ENCODE data around the gene CD180.

DNA sequence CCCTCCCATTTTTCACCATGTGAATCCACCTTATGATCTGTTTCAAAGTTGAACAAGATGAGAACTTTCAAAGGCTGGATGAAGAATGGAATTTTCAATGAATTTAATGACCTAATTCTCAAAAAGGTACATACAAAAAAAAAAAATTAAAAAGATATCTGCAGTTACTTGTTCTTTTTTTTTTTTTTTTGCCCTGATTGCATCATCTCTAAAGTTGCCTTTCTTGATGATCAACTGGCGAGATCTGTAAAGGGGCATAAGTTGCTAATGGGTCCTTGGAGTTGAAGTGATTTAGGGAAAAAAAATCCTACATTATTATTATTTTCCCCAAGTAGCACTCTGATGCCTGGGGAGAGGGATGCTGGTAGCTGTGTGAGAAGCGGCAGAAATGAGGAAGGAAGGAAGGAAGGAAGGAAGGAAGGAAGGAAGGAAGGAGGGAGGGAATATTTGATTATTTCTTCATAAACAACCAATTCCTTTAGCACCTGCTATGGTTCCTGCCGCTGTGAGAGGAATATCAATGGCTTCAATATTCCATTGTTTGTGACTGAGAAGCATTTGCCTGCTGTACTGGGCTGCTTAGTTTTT lies 48.8 kb upstream of the CD180 start:
- TF ChIP-seq, protein P1, sequence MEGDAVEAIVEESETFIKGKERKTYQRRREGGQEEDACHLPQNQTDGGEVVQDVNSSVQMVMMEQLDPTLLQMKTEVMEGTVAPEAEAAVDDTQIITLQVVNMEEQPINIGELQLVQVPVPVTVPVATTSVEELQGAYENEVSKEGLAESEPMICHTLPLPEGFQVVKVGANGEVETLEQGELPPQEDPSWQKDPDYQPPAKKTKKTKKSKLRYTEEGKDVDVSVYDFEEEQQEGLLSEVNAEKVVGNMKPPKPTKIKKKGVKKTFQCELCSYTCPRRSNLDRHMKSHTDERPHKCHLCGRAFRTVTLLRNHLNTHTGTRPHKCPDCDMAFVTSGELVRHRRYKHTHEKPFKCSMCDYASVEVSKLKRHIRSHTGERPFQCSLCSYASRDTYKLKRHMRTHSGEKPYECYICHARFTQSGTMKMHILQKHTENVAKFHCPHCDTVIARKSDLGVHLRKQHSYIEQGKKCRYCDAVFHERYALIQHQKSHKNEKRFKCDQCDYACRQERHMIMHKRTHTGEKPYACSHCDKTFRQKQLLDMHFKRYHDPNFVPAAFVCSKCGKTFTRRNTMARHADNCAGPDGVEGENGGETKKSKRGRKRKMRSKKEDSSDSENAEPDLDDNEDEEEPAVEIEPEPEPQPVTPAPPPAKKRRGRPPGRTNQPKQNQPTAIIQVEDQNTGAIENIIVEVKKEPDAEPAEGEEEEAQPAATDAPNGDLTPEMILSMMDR (IDR thresholded peaks at IDR 0.05 in 2 of 3, conservative IDR thresholded peaks at IDR 0.05 in 1 of 3; ENCODE audit: borderline replicate concordance in 1 of 3, insufficient read depth in 1 of 3, low read depth in 2 of 3, low read length in 2 of 3) = no peak
- TF ChIP-seq SIN3A (IDR thresholded peaks at IDR 0.05; ENCODE audit: low read depth) (no peak), REST (IDR thresholded peaks at IDR 0.05; ENCODE audit: low read depth) (no peak), POLR2A (IDR thresholded peaks at IDR 0.05; ENCODE audit: borderline replicate concordance, extremely low read depth, insufficient read depth, insufficient read length) (no peak)
- TF ChIP-seq, protein P2, sequence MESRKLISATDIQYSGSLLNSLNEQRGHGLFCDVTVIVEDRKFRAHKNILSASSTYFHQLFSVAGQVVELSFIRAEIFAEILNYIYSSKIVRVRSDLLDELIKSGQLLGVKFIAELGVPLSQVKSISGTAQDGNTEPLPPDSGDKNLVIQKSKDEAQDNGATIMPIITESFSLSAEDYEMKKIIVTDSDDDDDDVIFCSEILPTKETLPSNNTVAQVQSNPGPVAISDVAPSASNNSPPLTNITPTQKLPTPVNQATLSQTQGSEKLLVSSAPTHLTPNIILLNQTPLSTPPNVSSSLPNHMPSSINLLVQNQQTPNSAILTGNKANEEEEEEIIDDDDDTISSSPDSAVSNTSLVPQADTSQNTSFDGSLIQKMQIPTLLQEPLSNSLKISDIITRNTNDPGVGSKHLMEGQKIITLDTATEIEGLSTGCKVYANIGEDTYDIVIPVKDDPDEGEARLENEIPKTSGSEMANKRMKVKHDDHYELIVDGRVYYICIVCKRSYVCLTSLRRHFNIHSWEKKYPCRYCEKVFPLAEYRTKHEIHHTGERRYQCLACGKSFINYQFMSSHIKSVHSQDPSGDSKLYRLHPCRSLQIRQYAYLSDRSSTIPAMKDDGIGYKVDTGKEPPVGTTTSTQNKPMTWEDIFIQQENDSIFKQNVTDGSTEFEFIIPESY (IDR thresholded peaks at IDR 0.05; ENCODE audit: extremely low read depth, insufficient replicate concordance, low read length) = no peak

All from HCT116 (cell line).